IMR-90 (cell line): ENCODE measurements around the gene TMEM95. TPM values are rescaled to one million over a fixed set of nuclear protein-coding genes. Genes with fewer than 3 reads are reported as not detected.
A peak's percentile ranks its signal among the peaks of the same experiment; 100 is the strongest.

ENCODE experiments used
- ATAC-seq: fragments of 200-7000 bp; cut with Tn5 transposase; 2 replicates; pipeline ENCODE4 v1.9.1; 2020; ENCODE audit warnings: low read depth, mild to moderate bottlenecking, moderate library complexity
- BruUV-seq: library from RNA; stranded (reverse); fragments of 400-500 nt; replicated peaks from 2 replicates; lab custom pipeline; 2021; lab: Mats Ljungman, UMichigan
- CTCF ChIA-PET: fragments of 300-600 bp; formaldehyde crosslinking; extraction: SDS; loops from one replicate; lab custom pipeline; 2021; ENCODE audit warnings: antibody characterized with exemption; lab: Yijun Ruan, JAX
- POLR2A ChIA-PET: fragments of 300-600 bp; sonication (Branson Sonifier 250); formaldehyde crosslinking; loops from one replicate; lab custom pipeline; 2022; ENCODE audit warnings: antibody characterized with exemption; ENCODE audit not compliant: unreplicated experiment; lab: Charles Lee
- DNase-seq: peaks from one replicate; pipeline ENCODE4 v3.0.0; 2013
- H2AFZ ChIP-seq: replicated peaks from 2 replicates; pipeline ENCODE3; 2013; ENCODE audit warnings: low read length, mild to moderate bottlenecking; ENCODE audit not compliant: poor library complexity
- H2AK5ac ChIP-seq: 2 replicates; pipeline ENCODE4 v1.6.1; 2013; ENCODE audit warnings: low read depth, low read length, inconsistent platforms
- H2AK9ac ChIP-seq: replicated peaks from 2 replicates; pipeline ENCODE3; 2013; ENCODE audit warnings: mild to moderate bottlenecking, low read depth, low read length, moderate library complexity; ENCODE audit not compliant: poor library complexity
- H2BK120ac ChIP-seq: 2 replicates; pipeline ENCODE4 v1.6.1; 2013; ENCODE audit warnings: low read depth, low read length, inconsistent platforms
- H2BK15ac ChIP-seq: 3 replicates; pipeline ENCODE4 v1.6.1; 2013; ENCODE audit warnings: low read depth, low read length, inconsistent platforms
- H2BK20ac ChIP-seq: 2 replicates; pipeline ENCODE4 v1.6.1; 2013; ENCODE audit warnings: low read depth, mild to moderate bottlenecking, inconsistent platforms, low read length, moderate library complexity
- H2BK5ac ChIP-seq: 2 replicates; pipeline ENCODE4 v1.6.1; 2013; ENCODE audit warnings: mild to moderate bottlenecking, low read depth, low read length, inconsistent platforms; ENCODE audit not compliant: poor library complexity, severe bottlenecking
- H3K14ac ChIP-seq: replicated peaks from 2 replicates; pipeline ENCODE4 v1.6.1; 2013; ENCODE audit warnings: low read depth, low read length, inconsistent platforms
- H3K18ac ChIP-seq: 2 replicates; pipeline ENCODE4 v1.6.1; 2013; ENCODE audit warnings: low read depth, low read length, control low read depth
- H3K23ac ChIP-seq: 2 replicates; pipeline ENCODE4 v1.6.1; 2013; ENCODE audit warnings: low read depth, low read length, inconsistent platforms
- H3K27ac ChIP-seq: 2 replicates; pipeline ENCODE4 v1.5.1; 2013; ENCODE audit warnings: mild to moderate bottlenecking, control low read depth, low read length; ENCODE audit not compliant: insufficient read depth
- H3K27me3 ChIP-seq: 2 replicates; pipeline ENCODE4 v1.6.1; 2013; ENCODE audit warnings: low read length; ENCODE audit not compliant: control insufficient read depth, insufficient read depth
- H3K36me3 ChIP-seq: 2 replicates; pipeline ENCODE4 v1.6.1; 2013; ENCODE audit warnings: low read length, mixed read lengths; ENCODE audit not compliant: control insufficient read depth, insufficient read depth
- H3K4ac ChIP-seq: 2 replicates; pipeline ENCODE4 v1.6.1; 2013; ENCODE audit warnings: low read depth, low read length, inconsistent platforms
- H3K4me1 ChIP-seq: 2 replicates; pipeline ENCODE4 v1.6.1; 2013; ENCODE audit warnings: low read length, mixed read lengths; ENCODE audit not compliant: control insufficient read depth, insufficient read depth
- H3K4me2 ChIP-seq: 2 replicates; pipeline ENCODE4 v1.6.1; 2013; ENCODE audit warnings: low read depth, mild to moderate bottlenecking, control low read depth, low read length, moderate library complexity
- H3K4me3 ChIP-seq: 2 replicates; pipeline ENCODE4 v1.5.1; 2013; ENCODE audit warnings: low read depth, mild to moderate bottlenecking, control low read depth, low read length, moderate library complexity; ENCODE audit not compliant: insufficient read depth
- H3K56ac ChIP-seq: 2 replicates; pipeline ENCODE4 v1.6.1; 2013; ENCODE audit warnings: low read length, inconsistent platforms; ENCODE audit not compliant: insufficient read depth; ENCODE audit errors: extremely low read depth
- H3K79me1 ChIP-seq, 2 experiments: 2 replicates each; pipeline ENCODE4 v1.6.1; 2013; ENCODE audit warnings: low read length in 2 of 2, inconsistent platforms in 1 of 2, low read depth in 1 of 2
- H3K9ac ChIP-seq: 2 replicates; pipeline ENCODE4 v1.6.1; 2013; ENCODE audit warnings: low read depth, low read length, control low read depth
- H3K9me1 ChIP-seq: 2 replicates; pipeline ENCODE4 v1.6.1; 2013; ENCODE audit warnings: low read length, inconsistent platforms; ENCODE audit not compliant: insufficient read depth
- H3K9me3 ChIP-seq: 2 replicates; pipeline ENCODE4 v1.6.1; 2013; ENCODE audit warnings: low read length; ENCODE audit not compliant: control insufficient read depth, insufficient read depth
- H4K20me1 ChIP-seq: 2 replicates; pipeline ENCODE4 v1.6.1; 2013; ENCODE audit warnings: low read length, inconsistent platforms; ENCODE audit not compliant: insufficient read depth
- H4K5ac ChIP-seq: 2 replicates; pipeline ENCODE4 v1.6.1; 2013; ENCODE audit warnings: mild to moderate bottlenecking, low read depth, low read length, control low read depth
- H4K8ac ChIP-seq, 2 experiments: 2 replicates each; pipeline ENCODE4 v1.6.1; 2013; ENCODE audit warnings: low read depth in 2 of 2, low read length in 2 of 2, control low read depth in 1 of 2, inconsistent platforms in 1 of 2
- H4K91ac ChIP-seq: 2 replicates; pipeline ENCODE4 v1.6.1; 2013; ENCODE audit warnings: low read depth, low read length, inconsistent platforms; ENCODE audit not compliant: insufficient read depth
- BHLHE40 ChIP-seq: fragments of 150-350 bp; IDR thresholded peaks from 2 replicates; pipeline ENCODE4 v1.6.1; 2016; ENCODE audit warnings: mild to moderate bottlenecking, low read depth, low read length
- CEBPB ChIP-seq: IDR thresholded peaks from 2 replicates; pipeline ENCODE4 v1.6.1; 2012; ENCODE audit warnings: low read depth, low read length, improper control_type of control experiment
- CHD1 ChIP-seq: IDR thresholded peaks from 2 replicates; pipeline ENCODE4 v1.6.1; 2012; ENCODE audit warnings: low read depth, low read length, improper control_type of control experiment
- FOS ChIP-seq: fragments of 150-350 bp; IDR thresholded peaks from 2 replicates; pipeline ENCODE4 v1.6.1; 2016; ENCODE audit warnings: low read depth, low read length
- MAFK ChIP-seq: IDR thresholded peaks from 2 replicates; pipeline ENCODE4 v1.6.1; 2012; ENCODE audit warnings: low read depth, low read length, improper control_type of control experiment
- MAZ ChIP-seq: IDR thresholded peaks from 2 replicates; pipeline ENCODE4 v1.6.1; 2012; ENCODE audit warnings: low read depth, mild to moderate bottlenecking, low read length, improper control_type of control experiment, moderate library complexity, borderline replicate concordance
- MXI1 ChIP-seq: IDR thresholded peaks from 2 replicates; pipeline ENCODE4 v1.6.1; 2012; ENCODE audit warnings: low read depth, mild to moderate bottlenecking, low read length, moderate library complexity, borderline replicate concordance
- NFE2L2 ChIP-seq: fragments of 150-350 bp; IDR thresholded peaks from 2 replicates; pipeline ENCODE4 v1.6.1; 2016; ENCODE audit warnings: low read depth, mild to moderate bottlenecking, low read length
- RAD21 ChIP-seq: IDR thresholded peaks from 2 replicates; pipeline ENCODE4 v1.6.1; 2012; ENCODE audit warnings: low read length, improper control_type of control experiment
- RCOR1 ChIP-seq: IDR thresholded peaks from 2 replicates; pipeline ENCODE4 v1.6.1; 2012; ENCODE audit warnings: mild to moderate bottlenecking, low read length, improper control_type of control experiment; ENCODE audit not compliant: insufficient replicate concordance
- RFX5 ChIP-seq: IDR thresholded peaks from 2 replicates; pipeline ENCODE4 v1.8.0; 2012; ENCODE audit warnings: low read depth, mild to moderate bottlenecking, low read length, moderate library complexity
- SMC3 ChIP-seq: fragments of 150-350 bp; IDR thresholded peaks from 2 replicates; pipeline ENCODE4 v1.6.1; 2016; ENCODE audit warnings: low read depth, mild to moderate bottlenecking, antibody characterized with exemption, low read length, moderate library complexity
- WGBS, 2 experiments: methylation state at CpG; one replicate each; pipeline versions ENCODE4 v1.1.5 to v1.1.7; 2013; ENCODE audit warnings: missing lambda C conversion rate in 2 of 2; ENCODE audit not compliant: insufficient read length in 1 of 2; ENCODE audit errors: extremely low coverage in 2 of 2; 5-methylcytosine and 5-hydroxymethylcytosine counted together
- dilution Hi-C: fragments of 300-500 bp; cut with HindIII; formaldehyde crosslinking; loops from one replicate; pipeline ENCODE4 v1.14.3; 2018; ENCODE audit warnings: low sequenced_read_pairs; ENCODE audit not compliant: unreplicated experiment
- in situ Hi-C: fragments of 300-500 bp; cut with MboI; formaldehyde crosslinking; loops from 3 replicates; pipeline ENCODE4 v1.14.3; 2019; ENCODE audit warnings: low sequenced_read_pairs, inconsistent platforms, mixed read lengths
- intact Hi-C: fragments of 100-400 bp; cut with micrococcal nuclease; formaldehyde crosslinking; loops from 2 replicates; pipeline ENCODE4 v1.10.0; 2022
- polyA plus RNA-seq, 3 experiments: library from polyadenylated mRNA; depleted of rRNA; stranded (reverse); fragments of >200 nt; gene quantifications; 2 replicates each; pipeline ENCODE4 v1.2.3, GENCODE V29; 2012; ENCODE audit warnings: low replicate concordance in 1 of 3
- total RNA-seq: library from RNA; depleted of rRNA; stranded (reverse); fragments of >200 nt; gene quantifications from 2 replicates; pipeline ENCODE4 v1.2.3, GENCODE V29; 2012
- TF ChIP-seq, protein P1 (sequence below): fragments of 150-350 bp; IDR thresholded peaks from 2 replicates; pipeline ENCODE4 v1.6.1; 2016; ENCODE audit warnings: low read depth, mild to moderate bottlenecking, low read length, moderate library complexity, borderline replicate concordance
- TF ChIP-seq, protein P2 (sequence below): conservative IDR thresholded peaks from 2 replicates; pipeline ENCODE4 v1.5.1; 2012; ENCODE audit warnings: mild to moderate bottlenecking, low read depth, low read length, improper control_type of control experiment

The TMEM95 gene
- total and polyA plus RNA-seq, 2 of the 4 experiments (the other 2 are of a cell fraction), result not detected

DNA sequence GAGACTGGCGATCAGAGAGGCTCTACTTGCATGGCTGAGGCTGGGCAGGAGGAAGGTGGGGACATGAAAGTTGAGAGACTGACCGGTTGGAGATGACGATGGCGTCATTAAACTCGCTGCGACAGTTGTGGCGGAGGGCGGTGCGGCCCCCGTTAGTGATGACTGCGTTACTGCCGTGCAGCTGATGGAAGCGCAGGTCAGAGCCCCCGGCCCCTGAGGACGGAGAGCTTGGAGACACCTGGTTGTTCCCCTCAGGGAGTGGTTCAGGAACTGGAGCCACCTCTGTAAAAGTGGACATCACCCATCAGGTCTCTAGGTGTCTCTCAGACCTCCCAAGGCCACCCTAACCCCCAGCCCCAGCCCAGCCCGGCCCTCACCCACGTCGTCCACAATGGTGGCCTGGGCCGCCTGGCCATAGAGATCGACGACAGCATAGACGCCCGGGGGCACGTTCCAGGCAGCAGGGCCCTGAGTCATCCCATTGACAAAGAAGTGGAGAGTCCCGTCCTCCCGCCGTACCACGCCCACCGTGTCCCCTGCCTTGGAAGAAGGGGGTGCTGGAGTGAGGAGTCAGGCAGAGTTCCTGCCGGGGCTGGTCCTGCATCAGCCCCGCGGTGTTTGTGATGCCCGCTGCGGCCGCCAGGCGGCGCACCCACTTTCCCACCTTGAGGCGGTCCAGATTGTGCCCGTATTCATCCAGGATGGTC, 31.1 kb upstream of the TMEM95 start:
- H4K8ac ChIP-seq, result no peak overlapping the region
- H4K5ac ChIP-seq, result no peak overlapping the region
- H3K79me1 ChIP-seq, result peaks cover 10 to 28% of the 10 kb centered on the region in 2 experiments; a peak in 3 of 4 replicates
- H3K14ac ChIP-seq, result no peak overlapping the region
- CTCF ChIA-PET, result no interaction called here
- no peaks in the 10 kb centered on the region for H3K27me3 ChIP-seq
- H3K23ac ChIP-seq, result no peak overlapping the region
- BruUV-seq, result no TSS peak
- peak; percentile 62; the same call in 1 of the 2 replicates for ATAC-seq
- no peak overlapping the region for H3K27ac ChIP-seq
- H3K4me1 ChIP-seq, result 0 out of 2 replicates have a peak, but pooled peaks cover 2% of the 10 kb centered on the region
- no peak overlapping the region for H3K18ac ChIP-seq
- no peak overlapping the region for H3K4me3 ChIP-seq
- dilution Hi-C loops, result no loop called here
- no peak overlapping the region for H2BK20ac ChIP-seq
- DNase-seq, result peak; percentile 17
- peaks cover 59% of the 10 kb centered on the region for H3K36me3 ChIP-seq
- peaks cover 6% of the 10 kb centered on the region; the same call in 1 of the 2 replicates for H3K9me1 ChIP-seq
- no peaks in the 10 kb centered on the region for H3K9me3 ChIP-seq
- peaks cover 7% of the 10 kb centered on the region for H4K20me1 ChIP-seq
- no peak overlapping the region for H2BK5ac ChIP-seq
- POLR2A ChIA-PET, result no interaction called here
- H2BK120ac ChIP-seq, result no peak overlapping the region
- H3K9ac ChIP-seq, result no peak overlapping the region
- peak overlapping the region; percentile 70 for H2AFZ ChIP-seq
- no peak overlapping the region for H3K4ac ChIP-seq
- peak overlapping the region; percentile 50 for H2AK9ac ChIP-seq
- H3K56ac ChIP-seq, result no peak overlapping the region
- no peak overlapping the region for H3K4me2 ChIP-seq
- H4K91ac ChIP-seq, result no peak overlapping the region
- WGBS, 2 experiments, result 95% methylated on average over 8 of the region's 39 CpGs; no CpG with 5 or more reads in 1 of the 2 experiments
- intact Hi-C loops, result loop anchor here (10.0 kb wide), 1 partner anchor 241 kb away; the partner anchor contains the start of gene SENP3
- no peak overlapping the region for H2BK15ac ChIP-seq
- H2AK5ac ChIP-seq, result peak overlapping the region; percentile 49
- in situ Hi-C loops, result no loop called here
- TF ChIP-seq MAFK (no peak), MAZ (no peak), CEBPB (no peak), BHLHE40 (no peak), MXI1 (no peak), FOS (no peak), RCOR1 (no peak), RAD21 (peak; percentile 67), SMC3 (peak; percentile 81), NFE2L2 (no peak), RFX5 (no peak), CHD1 (no peak)
- TF ChIP-seq, protein P1, sequence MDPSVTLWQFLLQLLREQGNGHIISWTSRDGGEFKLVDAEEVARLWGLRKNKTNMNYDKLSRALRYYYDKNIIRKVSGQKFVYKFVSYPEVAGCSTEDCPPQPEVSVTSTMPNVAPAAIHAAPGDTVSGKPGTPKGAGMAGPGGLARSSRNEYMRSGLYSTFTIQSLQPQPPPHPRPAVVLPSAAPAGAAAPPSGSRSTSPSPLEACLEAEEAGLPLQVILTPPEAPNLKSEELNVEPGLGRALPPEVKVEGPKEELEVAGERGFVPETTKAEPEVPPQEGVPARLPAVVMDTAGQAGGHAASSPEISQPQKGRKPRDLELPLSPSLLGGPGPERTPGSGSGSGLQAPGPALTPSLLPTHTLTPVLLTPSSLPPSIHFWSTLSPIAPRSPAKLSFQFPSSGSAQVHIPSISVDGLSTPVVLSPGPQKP, result no peak
- TF ChIP-seq, protein P2, sequence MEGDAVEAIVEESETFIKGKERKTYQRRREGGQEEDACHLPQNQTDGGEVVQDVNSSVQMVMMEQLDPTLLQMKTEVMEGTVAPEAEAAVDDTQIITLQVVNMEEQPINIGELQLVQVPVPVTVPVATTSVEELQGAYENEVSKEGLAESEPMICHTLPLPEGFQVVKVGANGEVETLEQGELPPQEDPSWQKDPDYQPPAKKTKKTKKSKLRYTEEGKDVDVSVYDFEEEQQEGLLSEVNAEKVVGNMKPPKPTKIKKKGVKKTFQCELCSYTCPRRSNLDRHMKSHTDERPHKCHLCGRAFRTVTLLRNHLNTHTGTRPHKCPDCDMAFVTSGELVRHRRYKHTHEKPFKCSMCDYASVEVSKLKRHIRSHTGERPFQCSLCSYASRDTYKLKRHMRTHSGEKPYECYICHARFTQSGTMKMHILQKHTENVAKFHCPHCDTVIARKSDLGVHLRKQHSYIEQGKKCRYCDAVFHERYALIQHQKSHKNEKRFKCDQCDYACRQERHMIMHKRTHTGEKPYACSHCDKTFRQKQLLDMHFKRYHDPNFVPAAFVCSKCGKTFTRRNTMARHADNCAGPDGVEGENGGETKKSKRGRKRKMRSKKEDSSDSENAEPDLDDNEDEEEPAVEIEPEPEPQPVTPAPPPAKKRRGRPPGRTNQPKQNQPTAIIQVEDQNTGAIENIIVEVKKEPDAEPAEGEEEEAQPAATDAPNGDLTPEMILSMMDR, result peak; percentile 72
